ENCODE results near the gene R3HDM2.
"Not testable (repeated sequence)": the region's sequence is repeated elsewhere in the genome, so short reads cannot be mapped to it uniquely, and the experiment has no call there.

R3HDM2 gene

DNA sequence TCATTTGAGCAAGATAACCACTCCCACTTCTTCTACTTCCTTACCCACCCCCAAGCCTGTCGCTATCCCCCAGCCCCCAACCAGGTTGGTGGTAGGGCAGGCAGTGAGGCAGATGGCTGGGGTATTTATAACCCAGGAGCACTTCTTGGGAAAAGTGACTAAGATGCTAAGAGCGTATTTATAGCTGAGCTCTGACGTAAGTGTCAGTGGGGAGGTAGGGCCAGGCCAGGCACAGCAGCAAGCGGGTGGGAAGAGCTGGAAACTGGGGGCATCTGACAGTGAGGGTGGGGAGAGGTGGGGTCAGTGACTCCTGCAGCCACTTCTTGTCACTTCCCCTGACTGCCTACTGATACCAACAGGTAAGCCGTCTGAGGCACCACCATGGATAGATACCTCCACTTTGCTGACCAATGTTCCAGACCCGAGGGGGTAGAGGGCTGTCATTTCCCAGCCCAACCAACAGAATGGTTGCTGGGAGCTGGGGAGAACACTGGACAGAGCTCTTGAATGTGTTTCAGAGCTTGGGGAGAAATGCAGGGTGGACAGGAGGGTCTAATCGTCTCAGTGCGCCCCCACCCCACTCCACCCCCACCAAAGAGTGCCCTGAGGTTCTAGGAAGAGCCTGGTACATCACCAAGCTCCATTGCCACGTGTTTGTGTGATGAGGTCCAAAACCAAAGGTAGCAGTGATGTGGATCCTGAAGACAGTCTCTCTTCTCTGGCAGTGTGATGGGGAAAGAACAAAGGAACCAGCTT is 21.5 kb upstream of the R3HDM2 start:
- DNase-seq, result no peak

DNA sequence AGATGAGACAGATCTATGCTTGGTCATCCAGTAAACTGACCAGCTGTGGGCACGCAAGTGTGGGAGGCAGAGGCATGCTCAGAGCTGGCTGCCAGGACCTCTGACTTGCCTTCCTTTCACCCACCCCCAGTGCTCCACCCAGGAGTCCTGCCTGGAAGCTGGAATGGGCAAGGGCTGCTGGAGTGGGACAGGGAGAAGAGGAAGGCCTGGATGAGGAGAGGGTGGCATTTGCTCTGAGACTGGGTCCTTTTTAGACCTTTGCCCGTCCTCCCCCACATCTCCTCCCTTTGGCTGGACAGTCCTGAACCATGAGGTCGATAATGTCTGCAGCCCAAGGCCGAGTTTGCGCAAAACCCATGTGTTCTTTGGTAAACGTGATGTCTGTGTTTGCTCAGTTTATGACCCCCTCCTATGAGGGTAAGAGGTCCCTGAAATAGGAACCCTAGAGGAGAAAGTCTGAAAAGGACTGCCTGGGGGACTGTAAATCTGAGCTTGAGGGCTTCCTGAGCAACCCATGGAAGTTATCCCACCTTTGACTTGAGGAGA is 20.5 kb upstream of the R3HDM2 start:
- DNase-seq, result no peak

DNA sequence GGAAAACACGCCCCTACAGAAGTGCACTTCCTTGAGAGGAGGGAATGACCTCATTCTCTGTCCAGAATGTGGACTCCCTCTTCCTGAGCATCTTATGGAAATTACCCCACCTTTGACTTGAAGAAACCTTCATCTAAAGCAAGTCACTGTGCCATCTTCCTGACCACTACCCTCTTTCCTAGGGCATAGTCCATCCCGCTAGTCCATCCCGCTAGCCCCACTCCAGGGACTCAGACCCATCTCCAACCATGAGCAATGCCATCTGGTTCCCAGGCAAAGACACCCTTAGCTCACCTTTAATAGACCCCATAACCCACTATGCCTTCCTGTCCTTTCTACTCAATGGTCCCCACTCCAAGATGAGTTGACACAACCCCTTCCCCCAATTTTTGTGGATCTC is 19.2 kb upstream of the R3HDM2 start:
- DNase-seq, result no peak

DNA sequence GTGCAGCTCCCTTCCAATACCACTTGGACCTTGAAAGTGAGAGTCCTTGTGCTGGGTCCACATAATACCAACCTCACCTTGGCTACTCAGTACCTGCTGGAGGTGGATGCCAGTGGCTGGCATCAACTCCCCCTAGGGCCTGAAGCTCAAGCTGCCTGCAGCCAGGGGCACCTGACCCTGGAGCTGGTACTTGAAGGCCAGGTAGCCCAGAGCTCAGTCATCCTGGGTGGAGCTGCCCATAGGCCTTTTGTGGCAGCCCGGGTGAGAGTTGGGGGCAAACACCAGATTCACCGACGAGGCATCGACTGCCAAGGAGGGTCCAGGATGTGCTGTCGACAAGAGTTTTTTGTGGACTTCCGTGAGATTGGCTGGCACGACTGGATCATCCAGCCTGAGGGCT is 18.5 kb upstream of the R3HDM2 start:
- no peak for DNase-seq

DNA sequence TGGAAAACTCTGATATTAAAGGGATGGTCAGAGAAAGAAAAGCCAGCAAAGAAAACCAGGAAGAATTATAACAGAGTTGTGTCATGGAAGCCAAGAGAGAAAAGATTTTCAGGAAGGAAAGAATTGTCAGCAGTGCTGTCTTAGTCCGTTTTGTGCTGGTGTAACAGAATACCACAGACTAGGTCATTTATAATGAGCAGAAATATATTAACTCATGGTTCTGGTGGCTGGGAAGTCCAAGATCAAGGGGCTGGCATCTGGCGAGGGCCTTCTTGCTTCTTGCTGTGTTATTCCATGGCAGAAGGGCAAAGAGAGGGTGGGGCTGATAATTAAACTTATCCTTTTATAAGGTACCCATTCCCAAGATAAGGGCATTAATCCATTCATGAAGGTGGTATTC is 17.8 kb upstream of the R3HDM2 start:
- DNase-seq, result no peak

DNA sequence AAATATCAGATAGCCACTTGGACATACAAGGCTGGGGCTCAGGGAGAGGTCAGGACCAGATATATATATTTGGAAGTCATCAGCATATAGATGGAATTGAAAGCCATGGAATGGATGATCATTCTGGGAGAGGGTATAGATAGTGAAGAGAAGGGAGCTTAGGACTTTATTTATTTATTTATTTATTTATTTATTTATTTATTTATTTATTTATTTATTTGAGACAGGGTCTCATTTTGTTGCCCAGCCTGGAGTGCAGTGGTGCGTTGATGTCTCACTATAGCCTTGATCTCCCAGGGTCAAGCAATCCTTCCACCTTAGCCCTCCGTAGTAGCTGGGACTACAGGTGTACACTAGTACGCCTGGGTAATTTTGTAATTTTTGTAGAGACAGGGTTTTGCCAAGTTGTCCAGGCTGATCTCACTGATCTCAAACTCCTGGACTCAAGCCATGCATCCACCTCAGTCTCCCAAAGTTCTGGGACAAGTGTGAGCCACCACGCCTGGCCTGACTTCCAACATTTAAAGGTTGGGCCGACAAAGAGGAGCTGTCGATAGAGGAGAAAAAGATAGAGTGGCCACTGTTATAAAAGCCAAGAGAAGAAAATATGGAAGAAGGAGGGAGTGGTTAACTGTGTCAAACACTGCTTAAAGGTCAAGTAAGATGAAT is 15.6 kb upstream of the R3HDM2 start:
- DNase-seq, result no peak

DNA sequence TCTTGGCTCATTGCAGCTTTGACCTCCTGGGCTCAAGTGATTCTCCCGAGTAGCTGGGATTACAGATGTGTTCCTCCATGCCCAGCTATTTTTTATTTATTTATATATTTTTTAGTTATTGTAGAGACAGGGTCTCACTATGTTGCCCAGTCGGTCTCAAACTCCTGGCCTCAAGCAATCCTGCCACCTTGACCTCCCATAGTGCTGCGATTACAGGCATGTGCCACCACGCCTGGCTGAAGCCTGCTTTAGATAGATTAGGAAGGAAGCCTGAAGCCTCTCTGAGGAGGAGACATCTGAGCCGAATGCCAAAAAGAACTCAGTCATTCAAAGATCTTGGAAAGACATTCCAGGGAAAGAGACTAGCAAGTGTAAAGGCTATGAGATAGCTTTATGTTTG is 13.9 kb upstream of the R3HDM2 start:
- DNase-seq, result no peak

DNA sequence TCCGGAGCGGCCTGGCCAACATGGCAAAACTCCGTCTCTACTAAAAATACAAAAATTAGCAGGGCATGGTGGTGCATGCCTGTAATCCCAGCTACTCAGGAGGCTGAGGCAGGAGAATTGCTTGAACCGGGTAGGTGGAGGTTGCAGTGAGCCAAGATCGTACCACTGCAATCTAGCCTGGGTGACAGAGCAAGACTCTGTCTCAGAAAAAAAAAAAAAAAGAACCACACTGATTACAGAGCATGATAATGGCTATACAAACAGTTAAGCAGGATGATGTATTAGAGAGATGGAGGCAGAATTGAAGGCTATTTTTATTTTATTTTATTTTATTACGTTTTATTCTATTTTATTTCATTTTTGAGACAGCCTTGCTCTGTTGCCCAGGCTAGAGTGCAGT is 13.5 kb upstream of the R3HDM2 start:
- DNase-seq, result not testable (repeated sequence)

DNA sequence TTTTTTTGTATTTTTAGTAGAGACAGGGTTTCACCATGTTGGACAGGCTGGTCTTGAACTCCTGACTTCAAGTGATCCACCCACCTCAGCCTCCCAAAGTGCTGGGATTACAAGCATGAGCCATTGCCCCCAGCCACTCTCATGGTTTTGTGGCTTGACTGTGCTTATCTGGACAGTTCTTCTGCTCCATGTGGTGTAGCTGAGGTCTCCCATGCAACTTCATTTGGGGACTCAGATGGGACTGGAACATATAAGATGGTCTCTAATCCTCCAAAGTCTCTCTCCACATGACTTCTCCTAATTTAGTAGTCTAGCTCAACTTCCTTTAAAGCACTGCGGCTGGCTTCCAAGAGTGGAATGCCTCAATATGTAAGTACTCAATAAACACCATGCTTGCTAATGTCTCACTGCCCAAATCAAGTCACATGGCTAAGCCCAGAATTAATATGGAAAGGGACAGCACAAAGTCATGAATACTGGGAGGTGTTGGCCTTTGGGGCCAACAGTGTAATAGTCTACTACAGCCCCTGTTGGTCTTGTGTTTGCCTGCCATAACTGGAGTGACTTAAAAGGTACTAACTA is 11.1 kb upstream of the R3HDM2 start:
- no peak for DNase-seq

DNA sequence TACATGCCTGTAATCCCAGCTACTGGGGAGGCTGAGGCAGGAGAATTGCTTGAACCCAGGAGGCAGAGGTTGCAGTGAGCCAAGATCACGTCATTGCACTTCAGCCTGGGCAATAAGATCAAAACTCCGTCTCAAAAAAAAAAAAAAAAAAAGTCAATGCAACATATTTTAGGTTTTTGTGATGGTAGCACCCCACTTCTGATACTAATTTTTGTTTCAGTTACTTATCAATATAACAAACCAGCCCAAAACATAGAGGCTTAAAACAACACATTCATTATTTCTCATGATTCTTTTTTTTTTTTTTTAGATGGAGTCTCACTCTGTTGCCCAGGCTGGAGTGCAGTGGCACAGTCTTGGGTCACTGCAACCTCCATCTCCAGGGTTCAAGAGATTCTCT is 10.6 kb upstream of the R3HDM2 start:
- not testable (repeated sequence) for DNase-seq

DNA sequence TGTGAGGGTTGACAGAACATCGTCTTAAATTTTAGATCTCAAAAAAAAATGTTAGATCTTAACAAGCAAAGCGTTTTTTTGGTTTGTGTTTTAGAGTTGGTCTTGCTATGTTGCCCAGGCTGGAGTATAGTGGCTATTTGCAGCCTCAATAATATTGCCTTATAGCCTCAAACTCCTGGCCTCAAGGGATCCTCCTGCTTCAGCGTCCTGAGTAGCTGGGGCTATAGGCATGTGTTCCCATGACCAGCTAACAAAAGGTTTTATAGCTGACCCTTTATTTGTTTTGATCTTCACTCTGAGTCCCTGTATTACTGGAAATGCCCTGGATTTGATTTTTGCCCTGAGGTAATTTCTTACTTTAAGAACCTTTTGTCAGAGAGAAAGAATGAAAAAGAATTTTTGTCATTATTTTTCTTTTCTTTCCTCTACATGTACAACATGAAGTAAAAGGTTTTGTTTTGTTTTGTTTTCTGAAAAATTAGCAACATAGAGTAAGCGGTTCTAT is 9.0 kb upstream of the R3HDM2 start:
- no peak for DNase-seq

DNA sequence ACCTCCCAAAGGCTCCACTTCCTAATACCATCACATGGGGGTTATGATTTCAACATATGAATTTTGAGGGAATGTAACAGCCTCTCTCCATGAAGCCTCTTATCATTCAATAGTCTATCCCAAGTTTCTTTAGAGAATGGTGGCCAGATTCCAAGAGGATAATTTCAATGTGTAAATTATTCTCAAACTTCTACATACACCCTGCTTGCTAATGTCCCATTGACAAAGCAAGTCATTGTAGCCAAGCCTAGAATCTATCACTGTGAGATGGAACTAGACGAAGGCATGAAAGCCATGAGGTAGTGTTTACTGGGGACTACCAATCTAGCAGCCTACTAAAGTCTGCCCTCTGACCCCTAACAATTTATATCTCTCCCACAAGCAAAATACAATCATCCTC is 7.6 kb upstream of the R3HDM2 start:
- DNase-seq, result no peak

DNA sequence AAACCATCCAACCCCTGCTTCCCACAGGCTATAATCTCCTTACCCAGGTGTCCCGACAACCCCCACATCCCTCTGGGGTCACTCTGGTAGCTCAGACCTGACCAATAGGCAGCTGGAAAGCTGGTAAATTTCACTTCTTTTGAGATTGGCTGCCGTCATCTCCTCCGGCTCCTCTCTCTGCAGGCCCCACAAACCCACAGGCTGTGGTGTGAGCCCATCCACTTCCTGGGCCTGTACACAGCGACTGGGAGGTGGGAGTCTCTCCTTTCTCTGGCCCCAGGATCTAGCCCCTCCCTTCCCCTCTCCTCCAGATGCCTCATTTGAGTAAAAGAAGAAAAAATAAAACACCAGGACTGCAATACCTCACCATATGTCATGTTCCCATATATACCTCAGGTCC is 4.5 kb upstream of the R3HDM2 start:
- DNase-seq, result no peak

DNA sequence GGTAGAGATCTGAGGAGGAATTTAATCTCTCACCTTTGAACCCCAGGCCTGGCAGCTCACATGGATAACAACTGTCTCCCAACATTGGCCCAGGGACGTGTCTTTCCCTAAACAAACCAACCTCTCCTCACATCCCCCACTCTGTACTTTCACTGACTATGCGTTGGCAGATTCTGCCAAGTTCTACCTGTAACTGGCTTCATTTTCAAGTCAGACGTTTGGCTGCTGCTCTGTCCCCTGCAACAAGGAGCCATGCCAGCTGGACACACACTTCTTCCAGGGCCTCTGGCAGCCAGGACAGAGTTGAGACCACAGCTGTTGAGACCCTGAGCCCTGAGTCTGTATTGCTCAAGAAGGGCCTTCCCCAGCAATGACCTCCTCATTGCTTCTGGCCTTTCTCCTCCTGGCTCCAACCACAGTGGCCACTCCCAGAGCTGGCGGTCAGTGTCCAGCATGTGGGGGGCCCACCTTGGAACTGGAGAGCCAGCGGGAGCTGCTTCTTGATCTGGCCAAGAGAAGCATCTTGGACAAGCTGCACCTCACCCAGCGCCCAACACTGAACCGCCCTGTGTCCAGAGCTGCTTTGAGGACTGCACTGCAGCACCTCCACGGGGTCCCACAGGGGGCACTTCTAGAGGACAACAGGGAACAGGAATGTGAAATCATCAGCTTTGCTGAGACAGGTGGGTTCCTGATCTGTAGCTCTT is 3.8 kb upstream of the R3HDM2 start, which contains the start of gene INHBC:
TSS of gene INHBC (plus strand) at position 268 of the 707 bp plus-strand sequence. CDS start at position 371, 103 bp downstream.
- no peak for DNase-seq

DNA sequence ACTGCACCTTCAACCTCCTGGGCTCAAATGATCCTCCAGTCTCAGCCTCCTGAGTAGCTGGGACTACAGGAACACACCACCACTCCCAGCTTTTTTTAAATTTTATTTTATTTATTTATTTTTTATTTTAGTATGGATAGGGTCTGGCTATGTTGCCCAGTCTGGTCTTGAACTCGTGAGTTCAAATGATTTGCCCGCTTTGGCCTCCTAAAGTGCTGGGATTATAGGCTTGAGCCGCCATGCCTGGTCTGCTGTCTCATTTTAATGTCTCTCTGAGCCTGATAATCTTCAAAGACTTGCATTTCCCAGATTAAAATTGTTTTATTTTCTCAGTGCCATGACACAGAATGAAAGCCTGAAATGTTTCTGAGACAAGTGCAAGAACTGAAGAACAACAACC is 2.5 kb upstream of the R3HDM2 start:
- DNase-seq, result no peak

DNA sequence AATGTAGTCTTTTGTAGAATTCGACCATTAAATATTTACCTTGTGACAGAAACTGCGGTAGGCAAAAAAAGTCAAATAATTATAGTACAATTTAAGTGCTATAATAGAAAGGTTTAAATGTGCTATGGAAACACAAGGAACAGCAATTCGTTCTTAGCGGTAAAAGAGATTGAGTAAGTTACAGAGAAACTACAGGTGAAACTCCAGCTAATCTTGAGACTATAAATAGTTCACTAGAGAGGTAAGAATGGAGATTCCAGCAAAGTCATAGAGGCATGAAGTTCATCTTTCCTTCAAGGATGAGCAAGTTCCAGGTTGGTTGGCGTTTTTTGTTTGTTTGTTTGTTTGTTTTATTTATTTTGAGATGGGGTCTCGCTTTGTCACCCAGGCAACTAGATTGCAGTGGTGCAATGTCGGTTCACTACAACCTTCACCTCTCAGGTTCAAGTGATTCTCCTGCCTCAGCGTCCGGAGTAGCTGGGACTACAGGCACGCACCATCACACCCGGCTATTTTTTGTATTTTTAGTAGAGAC is 878 bp upstream of the R3HDM2 start:
- no peak for DNase-seq

DNA sequence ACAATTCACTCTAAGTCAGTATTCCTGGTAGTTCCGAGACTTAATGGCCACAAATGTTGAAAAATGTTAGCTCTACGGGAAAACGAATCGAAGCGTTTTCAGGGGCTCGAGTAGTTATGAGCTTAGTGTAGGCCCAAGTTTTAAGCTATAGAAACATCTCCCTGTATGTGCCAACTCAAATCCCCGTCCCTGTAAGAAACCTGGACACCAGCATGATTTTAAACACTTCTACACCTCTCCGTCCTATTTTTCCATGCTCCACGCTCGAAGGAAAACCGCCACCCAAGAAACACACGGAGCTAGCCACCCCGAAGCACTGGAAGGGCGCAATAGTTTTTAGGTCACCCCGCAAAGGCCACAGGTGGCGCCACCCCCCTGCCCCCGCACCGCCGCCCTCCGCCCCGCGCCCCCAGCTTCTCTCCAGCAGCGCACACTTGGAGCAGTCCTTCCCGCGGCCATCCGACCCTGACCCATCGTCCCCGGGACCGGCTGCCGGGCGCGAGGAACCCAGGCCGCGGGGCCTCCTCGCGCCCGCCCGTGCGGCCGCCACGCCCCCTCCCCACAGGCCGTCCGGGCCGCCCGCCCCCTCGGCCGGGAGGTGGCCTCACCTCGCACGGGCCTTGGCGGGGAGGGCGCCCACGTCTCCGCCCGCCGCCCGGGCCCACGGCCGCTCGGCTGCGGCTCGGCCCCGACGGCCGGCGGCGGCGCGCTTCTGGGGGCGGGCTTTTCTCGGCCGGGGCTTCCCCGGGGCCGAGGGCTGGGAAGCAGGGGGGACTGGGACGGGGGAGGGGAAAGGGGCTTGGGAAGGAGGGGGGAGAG is 522 bp downstream of the R3HDM2 start:
- DNase-seq, result peak; percentile 27 to 37

DNA sequence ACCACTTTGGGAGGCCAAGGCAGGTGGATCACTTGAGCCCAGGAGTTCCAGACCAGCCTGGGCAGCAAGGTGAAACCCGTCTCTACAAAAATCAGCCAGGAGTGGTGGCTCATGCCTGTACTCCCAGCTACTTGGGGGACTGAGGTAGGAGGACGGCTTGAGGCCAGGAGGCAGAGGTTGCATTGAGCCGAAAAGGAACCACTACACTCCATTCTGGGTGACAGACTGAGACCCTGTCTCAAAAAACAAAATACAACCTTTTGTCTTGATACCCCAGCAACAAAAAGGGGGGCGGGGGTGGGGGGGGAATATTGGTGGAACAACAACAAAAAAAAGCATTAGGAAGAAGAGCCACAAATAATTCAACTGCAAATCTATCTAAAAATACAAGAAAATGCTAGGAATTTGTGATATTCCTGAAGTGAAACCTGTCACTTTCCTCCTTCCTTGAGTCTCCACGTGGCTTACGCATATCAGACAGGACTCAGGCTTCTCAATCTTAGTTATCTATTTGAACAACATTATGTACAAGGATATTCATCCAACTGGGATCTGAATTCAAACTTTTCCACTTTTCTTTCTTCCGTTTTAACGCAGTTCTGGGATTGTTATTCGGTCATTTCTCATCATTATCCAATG is 1.3 kb downstream of the R3HDM2 start:
- DNase-seq, result no peak

DNA sequence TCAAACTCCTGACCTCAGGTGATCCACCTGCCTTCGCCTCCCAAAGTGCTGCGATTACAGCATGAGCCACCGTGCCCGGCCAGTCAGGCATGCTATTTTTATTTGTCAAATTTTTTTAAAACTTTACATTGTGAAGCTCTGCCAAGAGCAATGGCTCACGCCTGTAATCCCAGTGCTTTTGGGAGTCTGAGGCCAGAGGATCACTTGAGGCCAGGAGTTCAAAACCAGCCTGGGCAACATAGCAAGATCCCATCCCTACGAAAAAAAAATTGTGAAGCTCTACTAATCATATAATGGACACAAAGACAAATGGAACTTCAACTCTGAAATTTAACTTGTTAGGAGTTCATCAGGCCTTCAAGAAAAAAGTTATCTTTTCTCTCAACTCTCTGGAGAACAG is 1.9 kb downstream of the R3HDM2 start:
- DNase-seq, result no peak

DNA sequence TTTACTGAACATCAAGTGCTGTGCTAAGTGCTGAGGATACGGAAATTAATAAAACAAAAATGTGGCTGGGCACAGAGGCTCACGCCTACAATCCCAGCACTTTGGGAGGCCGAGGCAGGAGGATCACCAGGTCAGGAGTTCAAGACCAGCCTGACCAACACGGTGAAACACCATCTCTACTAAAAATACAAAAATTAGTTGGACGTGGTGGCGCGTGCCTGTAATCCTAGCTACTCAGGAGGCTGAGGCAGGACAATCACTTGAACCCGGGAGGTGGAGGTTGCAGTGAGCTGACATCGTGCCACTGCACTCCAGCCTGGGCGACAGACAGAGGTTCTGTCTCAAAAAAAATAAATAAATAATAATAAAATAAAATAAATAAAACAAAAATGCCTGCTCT is 3.9 kb downstream of the R3HDM2 start:
- DNase-seq, result not testable (repeated sequence)

DNA sequence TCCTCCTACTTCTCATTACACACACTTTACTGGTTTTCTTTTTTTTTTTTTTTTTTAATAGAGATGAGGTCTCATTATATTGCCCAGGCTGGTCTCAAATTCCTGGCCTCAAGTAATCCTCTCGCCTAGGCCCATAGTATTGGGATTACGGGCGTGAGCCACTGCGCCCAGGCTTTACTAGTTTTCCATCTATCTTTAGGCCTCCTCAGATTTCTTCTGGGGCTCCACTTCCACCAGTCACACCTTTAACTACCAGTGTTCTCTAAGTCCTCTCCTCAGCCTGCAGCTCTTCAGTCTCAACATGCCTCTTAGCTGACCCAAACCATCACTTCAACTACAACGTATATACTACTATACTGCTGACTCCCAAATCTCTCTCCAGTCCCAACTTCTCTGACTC is 10.4 kb downstream of the R3HDM2 start:
- no peak for DNase-seq
